SK-N-SH (cell line): Measurements from ENCODE around the gene SPRR1B. TPM values are rescaled to one million over a fixed set of nuclear protein-coding genes. Genes with fewer than 3 reads are reported as not detected.

Experiments used
- CTCF ChIA-PET: fragments of 300-600, 350-600 bp; formaldehyde crosslinking; extraction: SDS; loops from one replicate; lab custom pipeline; 2021; lab: Yijun Ruan, JAX
- POLR2A ChIA-PET: fragments of 350-600 bp; sonication (Branson Sonifier 250); formaldehyde crosslinking; extraction: SDS; loops from one replicate; lab custom pipeline; 2020; ENCODE audit warnings: antibody characterized with exemption, inconsistent platforms; lab: Yijun Ruan, JAX
- DNase-seq: peaks from one replicate; pipeline ENCODE4 v3.0.0; 2012
- H2AFZ ChIP-seq: fragments of 200-600 bp; sonication (generic); 2 replicates; pipeline ENCODE4 v1.8.1; 2016; ENCODE audit warnings: antibody characterized with exemption, mild to moderate bottlenecking, low read depth
- H3F3A ChIP-seq: fragments of 200-600 bp; sonication (generic); replicated peaks from 2 replicates; pipeline ENCODE3; 2016; ENCODE audit warnings: antibody characterized with exemption, mild to moderate bottlenecking; ENCODE audit not compliant: insufficient read depth
- H3K27ac ChIP-seq, 2 experiments: fragments of 200-500 bp in 1 of 2; fragments of 200-600 bp in 1 of 2; sonication (Bioruptor generic) in 1 of 2; sonication (generic), shearing (Covaris generic) in 1 of 2; 2 replicates each; pipeline versions ENCODE4 v1.5.1 to v1.6.1; 2014 to 2016; ENCODE audit warnings: low read depth in 2 of 2, inconsistent platforms in 1 of 2, low read length in 1 of 2, mild to moderate bottlenecking in 1 of 2, mixed read lengths in 1 of 2
- H3K27me3 ChIP-seq: fragments of 200-600 bp; sonication (generic), shearing (Covaris generic); 2 replicates; pipeline ENCODE4 v1.6.1; 2016; ENCODE audit warnings: mixed run types; ENCODE audit not compliant: insufficient read depth
- H3K36me3 ChIP-seq, 2 experiments: fragments of 200-500 bp in 1 of 2; fragments of 200-600 bp in 1 of 2; sonication (Bioruptor generic) in 1 of 2; sonication (generic) in 1 of 2; replicated peaks in 1 of 2; 2 replicates each; pipeline versions ENCODE3 to v1.5.1; 2014 to 2016; ENCODE audit warnings: low read length in 1 of 2, mild to moderate bottlenecking in 1 of 2; ENCODE audit not compliant: insufficient read depth in 2 of 2, control insufficient read depth in 1 of 2
- H3K4me1 ChIP-seq, 2 experiments: fragments of 200-500 bp in 1 of 2; fragments of 200-600 bp in 1 of 2; sonication (Bioruptor generic) in 1 of 2; sonication (generic), shearing (Covaris generic) in 1 of 2; 2 replicates each; pipeline versions ENCODE4 v1.5.1 to v1.6.1; 2014 to 2016; ENCODE audit warnings: low read depth in 1 of 2, low read length in 1 of 2, mixed run types in 1 of 2; ENCODE audit not compliant: insufficient read depth in 2 of 2, control insufficient read depth in 1 of 2
- H3K4me2 ChIP-seq: fragments of 200-600 bp; sonication (generic), shearing (Covaris generic); 2 replicates; pipeline ENCODE4 v1.6.1; 2017; ENCODE audit warnings: mixed run types
- H3K4me3 ChIP-seq, 2 experiments: fragments of 200-500 bp in 1 of 2; fragments of 200-600 bp in 1 of 2; sonication (Bioruptor generic) in 1 of 2; sonication (generic), shearing (Covaris generic) in 1 of 2; 2 replicates each; pipeline versions ENCODE4 v1.5.1 to v1.8.1; 2014 to 2016; ENCODE audit warnings: low read depth in 2 of 2, inconsistent platforms in 1 of 2, low read length in 1 of 2, mild to moderate bottlenecking in 1 of 2, mixed read lengths in 1 of 2, moderate library complexity in 1 of 2
- H3K79me2 ChIP-seq: fragments of 200-600 bp; sonication (generic); 2 replicates; pipeline ENCODE4 v1.8.1; 2017; ENCODE audit warnings: mild to moderate bottlenecking; ENCODE audit not compliant: insufficient read depth
- H3K9ac ChIP-seq: fragments of 200-600 bp; sonication (generic); 2 replicates; pipeline ENCODE4 v1.6.1; 2017; ENCODE audit warnings: mixed run types
- H3K9me2 ChIP-seq: fragments of 200-600 bp; sonication (generic); 2 replicates; pipeline ENCODE4 v1.6.1; 2017; ENCODE audit warnings: mixed run types
- H3K9me3 ChIP-seq: fragments of 200-600 bp; sonication (generic); 2 replicates; pipeline ENCODE4 v1.6.1; 2017; ENCODE audit warnings: mixed run types, mild to moderate bottlenecking, moderate library complexity
- H4K20me1 ChIP-seq: fragments of 200-600 bp; sonication (generic); 2 replicates; pipeline ENCODE4 v1.6.1; 2017; ENCODE audit warnings: mild to moderate bottlenecking, mixed run types; ENCODE audit not compliant: insufficient read depth
- ELF1 ChIP-seq: IDR thresholded peaks from 2 replicates; pipeline ENCODE4 v1.4.0; 2012
- FOXM1 ChIP-seq: IDR thresholded peaks from 2 replicates; pipeline ENCODE4 v1.4.0; 2012; ENCODE audit warnings: low read depth, mild to moderate bottlenecking
- GABPA ChIP-seq: IDR thresholded peaks from 2 replicates; pipeline ENCODE4 v1.4.0; 2012; ENCODE audit warnings: low read depth, mild to moderate bottlenecking
- GATA2 ChIP-seq: sonication (generic); formaldehyde crosslinking; IDR thresholded peaks from 2 replicates; pipeline ENCODE4 v1.5.0; 2020; ENCODE audit warnings: mild to moderate bottlenecking, missing genetic modification reagents
- IRF3 ChIP-seq: fragments of 150-350 bp; IDR thresholded peaks from 2 replicates; pipeline ENCODE4 v1.6.1; 2016; ENCODE audit warnings: mild to moderate bottlenecking, low read depth, low read length
- JUND ChIP-seq: IDR thresholded peaks from 2 replicates; pipeline ENCODE4 v1.4.0; 2012
- MXI1 ChIP-seq: IDR thresholded peaks from 2 replicates; pipeline ENCODE4 v1.6.1; 2012; ENCODE audit warnings: mild to moderate bottlenecking, low read depth, low read length, improper control_type of control experiment
- NFIC ChIP-seq: IDR thresholded peaks from 2 replicates; pipeline ENCODE4 v1.4.0; 2012; ENCODE audit warnings: borderline replicate concordance
- RFX5 ChIP-seq: IDR thresholded peaks from 2 replicates; pipeline ENCODE4 v1.6.1; 2012; ENCODE audit warnings: mild to moderate bottlenecking, improper control_type of control experiment, low read length
- SMC3 ChIP-seq: IDR thresholded peaks from 2 replicates; pipeline ENCODE4 v1.6.1; 2012; ENCODE audit warnings: low read depth, low read length, improper control_type of control experiment
- TAF1 ChIP-seq: IDR thresholded peaks from 2 replicates; pipeline ENCODE4 v1.6.1; 2012; ENCODE audit warnings: low read depth, mild to moderate bottlenecking, low read length, moderate library complexity, borderline replicate concordance
- TCF12 ChIP-seq: IDR thresholded peaks from 2 replicates; pipeline ENCODE4 v1.4.0; 2012
- YY1 ChIP-seq: IDR thresholded peaks from 2 replicates; pipeline ENCODE4 v1.4.0; 2012; ENCODE audit warnings: low read depth, mild to moderate bottlenecking
- ZBTB33 ChIP-seq: IDR thresholded peaks from 2 replicates; pipeline ENCODE4 v1.4.0; 2012; ENCODE audit warnings: low read depth, borderline replicate concordance
- WGBS: methylation state at CpG from one replicate; pipeline ENCODE4 v1.1.6; 2017; ENCODE audit warnings: low lambda C conversion rate; 5-methylcytosine and 5-hydroxymethylcytosine counted together
- polyA plus RNA-seq, 3 experiments: library from polyadenylated mRNA; depleted of rRNA; stranded (reverse); fragments of >200 nt; gene quantifications; 2 replicates each; pipeline ENCODE4 v1.2.3, GENCODE V29; 2012

The SPRR1B gene
- polyA plus RNA-seq, 1 of the 3 experiments (the other 2 are of a cell fraction) = not detected

GRCh38 chr1:152983234-152983633 is 47.8 kb upstream of the SPRR1B start:
- no peaks in the 10 kb centered on the region for H3F3A ChIP-seq
- ChIA-PET CTCF (no interaction called here), POLR2A (no interaction called here)
- no peaks in the 10 kb centered on the region for H4K20me1 ChIP-seq
- H3K27ac ChIP-seq = no peak overlapping the region
- H3K9me3 ChIP-seq = no peaks in the 10 kb centered on the region
- no peak overlapping the region for H3K4me3 ChIP-seq
- TF ChIP-seq SMC3 (no peak), TAF1 (no peak), FOXM1 (no peak), RFX5 (no peak), ELF1 (no peak), JUND (no peak), GATA2 (CRISPR knock-in tag) (no peak)
- no peaks in the 10 kb centered on the region for H3K9me2 ChIP-seq
- H3K4me1 ChIP-seq = no peaks in the 10 kb centered on the region
- DNase-seq = no peak
- H3K36me3 ChIP-seq = no peaks in the 10 kb centered on the region
- no peak overlapping the region for H2AFZ ChIP-seq
- H3K9ac ChIP-seq = no peak overlapping the region
- no peaks in the 10 kb centered on the region for H3K79me2 ChIP-seq
- H3K27me3 ChIP-seq = no peaks in the 10 kb centered on the region
- H3K4me2 ChIP-seq = no peak overlapping the region

GRCh38 chr1:152983743-152984142 is 47.3 kb upstream of the SPRR1B start, which contains the start of gene SPRR1A:
SPRR1A (plus strand) TSS chr1:152984081; CDS start chr1:152985231, 1,150 bp downstream.
- ChIA-PET CTCF (no interaction called here), POLR2A (no interaction called here)
- no peak within 1 kb of the TSS for H3K27ac ChIP-seq
- H2AFZ ChIP-seq = no peak within 1 kb of the TSS
- H3K9me3 ChIP-seq = no peaks in the 10 kb centered on the region
- H3K36me3 ChIP-seq = no peaks in the 10 kb centered on the region
- no peaks in the 10 kb centered on the region for H3K4me1 ChIP-seq
- H4K20me1 ChIP-seq = no peaks in the 10 kb centered on the region
- no peaks in the 10 kb centered on the region for H3K27me3 ChIP-seq
- no peaks in the 10 kb centered on the region for H3K9me2 ChIP-seq
- H3K4me3 ChIP-seq = no peak within 1 kb of the TSS
- no peak for DNase-seq
- TF ChIP-seq TCF12 (no peak), GABPA (no peak), JUND (no peak), YY1 (no peak), GATA2 (CRISPR knock-in tag) (no peak), FOXM1 (no peak)
- no peak within 1 kb of the TSS for H3K9ac ChIP-seq
- no peak within 1 kb of the TSS for H3K4me2 ChIP-seq
- no peaks in the 10 kb centered on the region for H3F3A ChIP-seq
- 10% methylated on average over 3 of the region's 3 CpGs for WGBS
- no peaks in the 10 kb centered on the region for H3K79me2 ChIP-seq

GRCh38 chr1:152986578-152986977 is 44.4 kb upstream of the SPRR1B start:
- 11% methylated on average over 2 of the region's 2 CpGs for WGBS
- Histone ChIP-seq H4K20me1 (no peaks in the 10 kb centered on the region), H3K9me2 (no peaks in the 10 kb centered on the region), H3K79me2 (no peaks in the 10 kb centered on the region), H3K27ac (no peak overlapping the region), H3K36me3 (no peaks in the 10 kb centered on the region), H3K4me2 (no peak overlapping the region), H3K9ac (no peak overlapping the region), H3F3A (no peaks in the 10 kb centered on the region), H3K4me1 (no peaks in the 10 kb centered on the region), H3K4me3 (no peak overlapping the region), H2AFZ (no peak overlapping the region), H3K27me3 (no peaks in the 10 kb centered on the region), H3K9me3 (no peaks in the 10 kb centered on the region)
- POLR2A ChIA-PET = no interaction called here
- CTCF ChIA-PET = interaction anchor here (0.6 kb wide), 1 partner anchor 440 kb away, joined by 3 read pairs; no protein-coding TSS in a partner anchor
- DNase-seq = no peak
- TF ChIP-seq YY1 (no peak), NFIC (no peak), IRF3 (no peak), MXI1 (no peak), ZBTB33 (no peak), GATA2 (CRISPR knock-in tag) (no peak)
